ENCODE results near the gene CA12.
"Not testable (repeated sequence)": the region's sequence is repeated elsewhere in the genome, so short reads cannot be mapped to it uniquely, and the experiment has no call there.

CA12 gene

GRCh38 chr15:63350178-63350621 lies 31.4 kb downstream of the CA12 start:
- no peak overlapping the region for H3K4me3 ChIP-seq (ENCODE audit: low read depth, low read length)
- no peak for TF ChIP-seq CTCF (IDR thresholded peaks at IDR 0.05; ENCODE audit: low read depth, low read length)

GRCh38 chr15:63349621-63350020 lies 32.0 kb downstream of the CA12 start:
- no peak for TF ChIP-seq CTCF (IDR thresholded peaks at IDR 0.05; ENCODE audit: low read depth, low read length)
- no peak overlapping the region for H3K4me3 ChIP-seq (ENCODE audit: low read depth, low read length)

- H3K4me3 ChIP-seq (ENCODE audit: low read depth, low read length), result no peak overlapping the region
- TF ChIP-seq CTCF (IDR thresholded peaks at IDR 0.05; ENCODE audit: low read depth, low read length), result no peak
Observed at GRCh38 chr15:63349156-63349555, 32.5 kb downstream of the CA12 start.

- TF ChIP-seq CTCF (IDR thresholded peaks at IDR 0.05; ENCODE audit: low read depth, low read length), result no peak
- no peak overlapping the region for H3K4me3 ChIP-seq (ENCODE audit: low read depth, low read length)
Observed at GRCh38 chr15:63348392-63348791, 33.3 kb downstream of the CA12 start.

- no peak overlapping the region for H3K4me3 ChIP-seq (ENCODE audit: low read depth, low read length)
- no peak for TF ChIP-seq CTCF (IDR thresholded peaks at IDR 0.05; ENCODE audit: low read depth, low read length)
Observed at GRCh38 chr15:63347074-63347857, 34.4 kb downstream of the CA12 start.

- no peak for TF ChIP-seq CTCF (IDR thresholded peaks at IDR 0.05; ENCODE audit: low read depth, low read length)
- no peak overlapping the region for H3K4me3 ChIP-seq (ENCODE audit: low read depth, low read length)
Observed at GRCh38 chr15:63345391-63345752, 36.3 kb downstream of the CA12 start.

- H3K4me3 ChIP-seq (ENCODE audit: low read depth, low read length), result no peak overlapping the region
- TF ChIP-seq CTCF (IDR thresholded peaks at IDR 0.05; ENCODE audit: low read depth, low read length), result no peak
Observed at GRCh38 chr15:63344731-63345390, 36.8 kb downstream of the CA12 start.

GRCh38 chr15:63342996-63343562 lies 38.6 kb downstream of the CA12 start:
- not testable (repeated sequence) for H3K4me3 ChIP-seq (ENCODE audit: low read depth, low read length)

All from WI38 (cell line).